Measurements from ENCODE around the gene DRD2.

GRCh38 chr11:113487622-113488021 lies 12.4 kb upstream of the DRD2 start:
- TF ChIP-seq, protein P1, sequence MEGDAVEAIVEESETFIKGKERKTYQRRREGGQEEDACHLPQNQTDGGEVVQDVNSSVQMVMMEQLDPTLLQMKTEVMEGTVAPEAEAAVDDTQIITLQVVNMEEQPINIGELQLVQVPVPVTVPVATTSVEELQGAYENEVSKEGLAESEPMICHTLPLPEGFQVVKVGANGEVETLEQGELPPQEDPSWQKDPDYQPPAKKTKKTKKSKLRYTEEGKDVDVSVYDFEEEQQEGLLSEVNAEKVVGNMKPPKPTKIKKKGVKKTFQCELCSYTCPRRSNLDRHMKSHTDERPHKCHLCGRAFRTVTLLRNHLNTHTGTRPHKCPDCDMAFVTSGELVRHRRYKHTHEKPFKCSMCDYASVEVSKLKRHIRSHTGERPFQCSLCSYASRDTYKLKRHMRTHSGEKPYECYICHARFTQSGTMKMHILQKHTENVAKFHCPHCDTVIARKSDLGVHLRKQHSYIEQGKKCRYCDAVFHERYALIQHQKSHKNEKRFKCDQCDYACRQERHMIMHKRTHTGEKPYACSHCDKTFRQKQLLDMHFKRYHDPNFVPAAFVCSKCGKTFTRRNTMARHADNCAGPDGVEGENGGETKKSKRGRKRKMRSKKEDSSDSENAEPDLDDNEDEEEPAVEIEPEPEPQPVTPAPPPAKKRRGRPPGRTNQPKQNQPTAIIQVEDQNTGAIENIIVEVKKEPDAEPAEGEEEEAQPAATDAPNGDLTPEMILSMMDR (IDR thresholded peaks at IDR 0.05), result no peak
- TF ChIP-seq POLR2A (IDR thresholded peaks at IDR 0.05), result no peak
